ENCODE data around the gene ACOT7.

DNA sequence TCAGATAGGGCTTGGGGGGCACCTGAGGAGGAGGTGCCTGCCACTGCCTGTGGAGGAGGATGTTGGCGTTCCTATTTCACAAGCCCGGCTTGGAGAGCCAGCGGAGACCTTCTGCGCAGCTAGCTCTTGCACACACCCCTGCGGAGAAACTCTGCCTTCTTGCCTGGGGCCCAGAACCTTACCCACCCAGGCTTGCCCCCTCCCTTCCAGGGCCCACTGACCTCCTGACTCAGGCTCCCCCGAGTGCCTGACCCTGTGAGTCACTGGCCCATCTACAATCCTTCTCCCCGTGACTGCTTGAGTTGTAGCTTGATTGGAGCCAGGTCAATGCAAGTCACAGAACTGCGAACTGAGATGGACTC lies 22.7 kb upstream of the ACOT7 start:
- TF ChIP-seq POLR2AphosphoS5 (IDR thresholded peaks at IDR 0.05) = no peak
- TF ChIP-seq, protein P1, sequence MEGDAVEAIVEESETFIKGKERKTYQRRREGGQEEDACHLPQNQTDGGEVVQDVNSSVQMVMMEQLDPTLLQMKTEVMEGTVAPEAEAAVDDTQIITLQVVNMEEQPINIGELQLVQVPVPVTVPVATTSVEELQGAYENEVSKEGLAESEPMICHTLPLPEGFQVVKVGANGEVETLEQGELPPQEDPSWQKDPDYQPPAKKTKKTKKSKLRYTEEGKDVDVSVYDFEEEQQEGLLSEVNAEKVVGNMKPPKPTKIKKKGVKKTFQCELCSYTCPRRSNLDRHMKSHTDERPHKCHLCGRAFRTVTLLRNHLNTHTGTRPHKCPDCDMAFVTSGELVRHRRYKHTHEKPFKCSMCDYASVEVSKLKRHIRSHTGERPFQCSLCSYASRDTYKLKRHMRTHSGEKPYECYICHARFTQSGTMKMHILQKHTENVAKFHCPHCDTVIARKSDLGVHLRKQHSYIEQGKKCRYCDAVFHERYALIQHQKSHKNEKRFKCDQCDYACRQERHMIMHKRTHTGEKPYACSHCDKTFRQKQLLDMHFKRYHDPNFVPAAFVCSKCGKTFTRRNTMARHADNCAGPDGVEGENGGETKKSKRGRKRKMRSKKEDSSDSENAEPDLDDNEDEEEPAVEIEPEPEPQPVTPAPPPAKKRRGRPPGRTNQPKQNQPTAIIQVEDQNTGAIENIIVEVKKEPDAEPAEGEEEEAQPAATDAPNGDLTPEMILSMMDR (IDR thresholded peaks at IDR 0.05) = no peak
